ENCODE results near the gene RAB7A.
"Not testable (repeated sequence)": the region's sequence is repeated elsewhere in the genome, so short reads cannot be mapped to it uniquely, and the experiment has no call there.

RAB7A gene

GRCh38 chr3:128712848-128713247 lies 13.1 kb upstream of the RAB7A start:
- no peak for DNase-seq

DNA sequence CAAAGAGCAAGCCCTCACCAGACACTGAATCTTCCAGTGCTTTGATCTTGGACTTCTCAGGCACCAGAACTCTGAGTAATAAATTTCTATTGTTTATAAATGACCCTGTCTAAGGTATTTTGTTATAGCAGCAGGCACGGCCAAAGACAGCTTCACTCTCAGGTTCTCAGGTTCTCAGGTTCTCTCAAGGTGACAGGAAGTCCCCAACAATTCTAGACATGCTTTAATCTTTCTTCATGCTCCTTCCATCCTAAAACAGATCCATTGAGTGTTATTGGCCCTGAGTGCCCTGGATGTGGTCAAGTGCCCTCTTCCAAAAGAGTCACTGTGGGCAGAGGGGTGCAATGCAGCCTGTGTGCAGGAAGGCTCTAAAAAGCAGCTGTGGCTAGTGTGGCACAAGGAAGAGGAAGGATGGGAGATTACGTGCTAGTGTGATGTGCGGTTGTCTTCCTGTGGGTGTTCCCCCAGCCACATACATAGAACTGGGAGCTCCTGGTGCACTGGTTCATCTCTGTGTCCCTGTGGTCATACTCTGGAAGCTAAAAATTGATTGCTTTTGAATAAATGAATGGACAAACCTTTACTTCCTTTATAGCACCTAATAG lies 11.0 kb upstream of the RAB7A start:
- DNase-seq = no peak

- not testable (repeated sequence) for DNase-seq
Measured at GRCh38 chr3:128718892-128719291, 7.1 kb upstream of the RAB7A start.

DNA sequence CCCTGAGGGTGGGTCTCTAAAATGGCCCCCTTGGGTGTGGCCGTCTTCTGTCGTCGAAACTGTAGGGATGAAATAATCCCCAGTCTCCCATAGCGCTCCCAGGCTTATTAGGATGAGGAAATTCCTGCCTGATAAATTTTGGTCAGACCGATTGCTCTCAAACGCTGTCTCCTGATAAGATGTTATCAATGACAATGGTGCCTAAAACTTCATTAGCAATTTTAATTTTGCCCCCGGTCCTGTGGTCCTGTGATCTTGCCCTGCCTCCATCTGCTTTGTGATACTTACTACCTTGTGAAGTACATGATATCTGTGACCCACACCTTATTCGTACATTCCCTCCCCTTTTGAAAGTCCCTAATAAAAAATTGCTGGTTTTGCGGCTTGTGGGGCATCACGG lies 5.1 kb upstream of the RAB7A start:
- DNase-seq = no peak

DNA sequence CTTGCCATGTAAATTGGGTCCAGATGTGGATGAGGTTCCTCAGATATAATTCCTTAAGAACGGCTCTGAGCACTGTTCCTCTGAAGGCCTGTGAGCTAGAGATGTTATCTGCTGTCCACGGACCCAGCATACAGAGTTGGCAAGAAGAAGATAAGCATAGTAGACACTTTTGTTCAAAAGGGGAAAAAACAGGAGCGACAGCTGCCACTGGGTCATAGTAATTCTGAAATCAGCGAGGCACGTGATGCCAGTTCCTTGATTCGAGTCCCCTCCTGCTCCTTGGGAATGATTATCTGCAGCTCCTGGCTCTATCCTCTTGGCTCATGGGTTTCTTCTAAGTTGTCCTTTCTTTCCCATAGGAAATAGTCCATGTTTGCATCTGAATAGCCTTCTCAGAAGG lies 2.5 kb upstream of the RAB7A start:
- no peak for DNase-seq

DNA sequence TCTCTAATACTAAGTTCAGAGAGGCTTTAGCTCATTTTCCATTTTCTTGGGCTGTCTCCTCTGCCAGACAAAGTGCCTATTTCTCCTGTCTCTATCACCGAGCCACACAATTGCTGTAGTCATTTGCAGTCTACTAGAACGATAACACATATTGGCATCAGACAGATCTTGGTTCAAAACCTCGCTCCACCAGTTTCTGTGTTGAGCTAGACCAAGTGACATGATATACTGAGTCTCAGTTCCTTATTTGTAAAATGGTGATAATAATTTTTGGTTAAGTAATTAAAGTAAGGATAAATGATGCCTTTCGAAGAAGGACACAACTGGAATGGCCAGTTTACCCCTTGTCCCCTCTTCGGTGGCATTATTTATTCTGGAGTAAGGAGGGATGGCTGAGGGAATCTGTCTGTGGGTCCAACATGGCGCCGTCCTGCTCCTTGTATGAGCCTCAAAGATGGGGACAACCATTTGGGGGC lies 398 bp upstream of the RAB7A start:
- no peak for DNase-seq

DNA sequence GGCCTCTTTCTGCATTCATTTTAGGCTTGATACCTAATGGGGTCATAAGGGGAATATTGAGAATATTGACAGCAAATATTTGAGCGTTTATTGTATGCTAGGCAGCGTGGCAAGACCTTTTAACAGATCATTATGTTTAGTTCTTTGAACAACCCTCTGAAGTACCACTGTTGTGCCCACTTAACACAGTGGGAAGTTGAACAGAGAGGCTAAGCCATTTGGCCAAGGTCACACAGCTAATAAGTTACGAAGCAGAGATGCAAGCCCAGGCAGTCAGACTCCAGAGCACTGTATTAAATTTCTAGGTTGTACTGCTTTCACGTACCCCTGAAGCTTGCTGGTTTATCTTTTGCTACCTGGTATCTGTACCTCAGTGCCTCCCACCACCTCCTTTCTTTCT lies 1.1 kb downstream of the RAB7A start:
- DNase-seq = no peak

DNA sequence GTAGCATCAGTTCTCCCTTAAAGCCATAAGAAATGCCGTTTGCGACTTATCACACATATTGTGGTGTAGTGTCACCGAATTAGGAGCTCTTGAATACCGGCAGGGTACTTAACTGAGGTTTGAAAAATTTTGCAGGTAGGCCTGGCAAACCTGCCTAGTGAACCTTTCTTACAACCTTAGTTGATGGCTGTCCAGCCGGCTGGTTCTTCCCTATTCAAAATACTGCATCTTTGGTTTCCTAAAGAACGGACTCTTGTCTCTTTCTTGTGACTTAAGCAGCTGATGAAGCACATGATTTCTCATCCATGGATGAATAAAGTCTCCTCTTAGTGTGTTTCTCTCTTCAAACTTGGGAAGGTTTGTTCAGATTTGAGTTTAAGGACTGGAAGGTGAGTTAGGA lies 1.5 kb downstream of the RAB7A start:
- DNase-seq = no peak

DNA sequence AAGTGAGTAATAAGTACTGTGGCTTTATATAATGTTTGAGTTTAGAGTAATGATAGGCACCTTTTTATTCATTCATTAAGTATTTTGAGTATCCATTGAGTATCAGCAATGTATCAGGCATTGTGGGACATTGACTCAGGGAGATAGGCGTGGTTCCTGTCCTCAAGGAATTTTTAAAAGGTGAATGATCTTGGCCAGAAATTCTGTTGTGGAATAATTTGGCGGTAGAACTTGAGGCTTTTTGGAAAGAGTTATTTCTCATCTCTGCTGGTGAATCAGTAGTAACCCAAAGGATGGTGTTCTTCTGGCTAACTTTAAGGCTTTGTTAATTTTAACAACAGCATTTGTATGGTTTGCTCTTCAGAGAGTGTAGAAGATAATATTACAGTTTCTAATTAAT lies 2.0 kb downstream of the RAB7A start:
- no peak for DNase-seq

- not testable (repeated sequence) for DNase-seq
Measured at GRCh38 chr3:128728521-128728920, 2.5 kb downstream of the RAB7A start.

DNA sequence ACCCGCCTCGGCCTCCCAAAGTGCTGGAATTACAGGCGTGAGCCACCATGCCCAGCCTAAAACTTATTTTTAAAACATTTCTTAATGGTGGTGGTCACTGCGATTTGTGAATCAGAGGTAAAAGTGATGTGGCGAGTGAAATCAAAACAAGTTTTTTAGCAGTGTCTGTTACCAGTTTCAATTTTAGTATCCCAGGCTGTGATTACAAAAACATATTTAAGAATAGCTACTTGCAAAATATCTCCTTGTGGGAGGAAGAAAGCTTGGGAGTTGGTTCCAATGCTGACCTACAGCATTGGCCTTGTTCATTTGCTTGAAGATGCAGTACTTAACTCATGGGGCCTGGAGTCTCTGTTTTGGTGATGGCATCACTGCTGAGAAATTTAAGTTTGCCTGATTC lies 4.5 kb downstream of the RAB7A start:
- DNase-seq = no peak

GRCh38 chr3:128734523-128735189 lies 8.7 kb downstream of the RAB7A start:
- DNase-seq = no peak

- DNase-seq = no peak
Measured at GRCh38 chr3:128735287-128735686, 9.3 kb downstream of the RAB7A start.

- no peak for DNase-seq
Measured at GRCh38 chr3:128735884-128736283, 9.9 kb downstream of the RAB7A start.

DNA sequence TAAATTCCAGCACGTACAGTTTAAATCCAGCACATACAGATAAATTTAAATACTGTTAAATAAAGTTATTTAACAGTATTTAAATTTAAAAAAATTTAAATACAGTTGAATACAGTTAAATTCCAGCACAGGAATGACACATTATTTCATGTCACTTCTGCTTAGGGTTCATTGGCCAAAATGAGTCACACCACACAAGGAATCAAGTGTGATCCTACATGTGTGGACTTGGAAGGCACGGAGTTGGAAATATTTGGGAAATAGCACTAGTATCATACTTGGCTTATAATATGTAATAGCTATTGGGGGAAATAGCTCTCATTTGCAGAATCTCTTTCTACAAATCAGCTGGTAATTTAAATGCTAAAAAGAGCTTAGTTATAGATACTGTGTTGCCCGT lies 10.6 kb downstream of the RAB7A start:
- no peak for DNase-seq

GRCh38 chr3:128740621-128741020 lies 14.6 kb downstream of the RAB7A start:
- DNase-seq = no peak

DNA sequence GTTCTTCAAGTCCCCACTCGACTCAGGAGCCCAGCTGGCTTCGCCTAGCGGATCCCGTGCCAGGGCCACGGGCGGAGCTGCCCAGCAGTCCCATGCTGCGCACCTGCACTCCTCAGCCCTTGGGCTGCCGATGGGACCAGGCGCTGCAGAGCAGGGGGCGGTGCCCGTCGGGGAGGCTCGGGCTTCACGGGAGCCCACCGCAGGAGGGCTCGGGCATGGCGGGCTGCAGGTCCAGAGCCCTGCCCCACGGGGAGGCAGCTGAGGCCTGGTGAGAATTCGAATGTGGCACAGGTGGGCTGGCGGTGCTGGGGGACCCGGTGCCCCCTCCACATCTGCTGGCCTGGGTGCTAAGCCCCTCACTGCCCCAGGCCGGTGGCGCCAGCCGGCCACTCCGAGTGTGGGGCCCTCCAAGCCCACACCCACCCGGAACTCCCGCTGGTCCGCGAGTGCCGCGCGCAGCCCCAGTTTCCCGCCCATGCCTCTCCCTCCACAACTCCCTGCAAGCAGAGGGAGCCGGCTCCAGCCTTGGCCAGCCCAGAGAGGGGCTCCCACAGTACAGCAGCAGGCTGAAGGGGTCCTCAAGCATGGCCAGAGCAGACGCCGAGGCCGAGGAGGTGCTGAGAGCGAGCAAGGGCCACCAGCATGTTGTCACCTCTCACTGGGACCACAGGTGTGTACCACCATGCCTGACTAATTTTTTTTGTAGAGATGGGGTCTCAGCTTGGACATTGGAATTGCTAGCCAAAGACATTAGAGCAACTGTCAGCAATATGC lies 17.0 kb downstream of the RAB7A start:
- DNase-seq = no peak

GRCh38 chr3:128745742-128746141 lies 19.8 kb downstream of the RAB7A start:
- DNase-seq = no peak

GRCh38 chr3:128746881-128747280 lies 20.9 kb downstream of the RAB7A start:
- no peak for DNase-seq

DNA sequence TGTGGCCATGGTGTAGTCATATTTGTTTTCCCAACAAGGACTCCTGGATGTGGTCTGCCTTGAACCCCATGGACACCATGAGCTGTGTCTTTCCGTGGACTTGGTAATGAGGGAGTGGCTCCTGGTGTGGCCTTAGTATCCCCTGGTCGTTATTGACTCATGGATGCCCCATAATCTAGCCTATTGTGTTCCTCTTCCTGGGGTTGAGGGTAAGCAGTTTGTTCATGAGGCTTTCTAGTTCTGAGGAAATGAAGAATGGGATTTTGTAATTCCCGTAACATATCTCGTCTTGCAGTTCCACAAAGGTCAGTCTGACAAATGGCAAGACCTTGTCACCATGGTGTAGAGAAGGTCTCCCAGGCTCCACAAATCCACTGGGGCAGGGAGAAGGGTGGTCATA lies 22.6 kb downstream of the RAB7A start:
- DNase-seq = no peak

DNA sequence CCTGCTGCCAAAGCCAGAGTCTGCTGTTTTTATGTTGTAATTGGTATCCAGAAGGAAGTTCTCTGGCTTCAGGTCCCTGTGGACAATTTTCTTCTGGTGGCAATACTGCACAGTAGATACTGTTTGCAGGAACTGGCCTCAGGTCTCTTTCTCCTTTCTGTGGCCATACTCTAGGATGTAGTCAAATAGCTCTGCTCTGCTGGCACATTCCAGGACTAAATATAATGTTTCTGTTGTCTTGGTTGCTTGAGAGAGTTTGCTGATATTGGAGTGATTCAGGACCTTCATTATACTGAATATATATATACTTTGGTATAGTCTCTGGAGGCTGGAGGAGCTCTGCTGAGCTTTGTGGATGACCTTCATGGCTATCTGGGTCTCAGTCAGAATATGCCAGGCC lies 23.1 kb downstream of the RAB7A start:
- DNase-seq = no peak

GRCh38 chr3:128749561-128749960 lies 23.6 kb downstream of the RAB7A start:
- not testable (repeated sequence) for DNase-seq

GRCh38 chr3:128753715-128754114 lies 27.7 kb downstream of the RAB7A start:
- DNase-seq = no peak

DNA sequence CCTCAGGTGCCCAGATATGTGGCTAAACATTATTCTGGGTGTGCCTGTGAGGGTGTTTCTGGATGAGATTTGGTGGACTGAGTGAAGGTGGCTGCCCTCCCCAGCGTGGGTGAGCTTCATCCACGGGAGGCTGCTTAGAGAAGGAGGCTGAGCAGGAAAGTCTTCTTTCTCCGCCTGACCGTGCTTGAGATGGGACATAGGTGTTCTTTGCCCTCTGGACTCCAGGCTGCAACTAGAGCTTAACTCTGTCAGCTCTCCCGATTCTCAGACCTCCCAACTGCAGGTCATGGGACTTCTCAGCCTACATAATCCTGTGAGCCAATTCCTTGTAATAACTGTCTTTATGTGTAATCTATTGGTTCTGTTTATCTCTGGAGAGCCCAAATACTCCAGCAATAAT lies 34.1 kb downstream of the RAB7A start:
- no peak for DNase-seq

Data from T1000 (cell line).